HG02884 (cell line): ENCODE measurements around the gene GPAT2.
"Not testable (repeated sequence)": the region's sequence is repeated elsewhere in the genome, so short reads cannot be mapped to it uniquely, and the experiment has no call there.

Experiments used
- ATAC-seq: cut with Tn5 transposase; IDR thresholded peaks from one replicate; pipeline ENCODE4 v1.9.1; 2021; ENCODE audit warnings: mild to moderate bottlenecking, moderate library complexity; ENCODE audit not compliant: unreplicated experiment

The GPAT2 gene

DNA sequence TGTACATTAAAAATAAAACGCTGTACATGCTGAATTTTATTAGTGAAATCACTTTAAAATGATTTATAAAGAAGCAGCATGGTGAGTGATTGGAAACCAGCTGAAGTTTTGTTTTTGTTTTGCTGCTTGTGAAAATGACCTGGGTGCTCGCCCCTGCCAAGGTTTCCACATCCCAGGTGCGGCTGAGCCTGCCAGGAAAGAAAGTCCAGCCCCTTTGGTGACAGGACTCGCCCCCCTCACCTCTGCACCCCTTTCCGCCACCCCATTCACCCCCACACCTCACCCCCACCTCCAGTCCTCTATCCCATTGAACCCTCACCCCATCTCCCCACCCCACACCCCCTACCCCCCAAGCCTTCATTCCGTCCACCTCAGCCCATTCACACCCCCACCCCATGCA, 43.8 kb downstream of the GPAT2 start:
- not testable (repeated sequence) for ATAC-seq
